Measurements from ENCODE around the gene AHCYL2. TPM values are rescaled to one million over a fixed set of nuclear protein-coding genes. Genes with fewer than 3 reads are reported as not detected.

The AHCYL2 gene
- total and polyA plus RNA-seq, 2 of the 8 experiments (the other 6 are each of a cell fraction or from before 2014, with no cell fraction given): 20.7 to 25.4 TPM

DNA sequence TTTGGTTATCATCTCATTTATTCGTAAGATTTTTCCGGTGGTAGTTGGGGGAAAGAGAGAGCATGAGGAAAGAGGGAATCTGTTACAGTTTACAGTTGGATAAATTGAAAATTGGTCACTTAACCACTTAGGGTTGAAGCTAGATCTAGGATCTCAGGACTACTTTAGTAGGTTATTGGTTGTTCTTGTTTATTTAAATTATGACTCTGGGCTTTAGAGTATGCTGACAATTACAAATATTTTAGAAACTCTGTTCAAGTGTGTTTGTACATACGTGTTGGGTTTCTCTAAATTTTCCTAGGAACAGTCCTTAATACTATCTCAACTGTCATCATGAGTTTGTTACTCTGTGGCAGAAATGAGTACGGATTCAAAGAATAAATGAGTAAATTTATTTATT, 160.8 kb downstream of the AHCYL2 start:
- peak overlapping the region in 1 of 2 experiments; percentile 2; a peak in 1 of 4 replicates for H3K4me2 ChIP-seq (ENCODE audit: insufficient read depth in 1 of 2, low read depth in 2 of 2, low read length in 2 of 2)
- no peaks in the 10 kb centered on the region for H3K23me2 ChIP-seq (ENCODE audit: low read depth, low read length)
- H4K91ac ChIP-seq (replicated peaks; ENCODE audit: insufficient read length, low read length): no peak overlapping the region
- H3K36me3 ChIP-seq (ENCODE audit: control insufficient read depth in 2 of 4, insufficient read depth in 4 of 4, low read length in 3 of 4): peaks cover 0 to 7% (median 3%) of the 10 kb centered on the region in 4 experiments; a peak in 5 of 8 replicates
- H3K27me3 ChIP-seq (replicated peaks in 1 of 4; ENCODE audit: control insufficient read depth in 3 of 4, extremely low read depth in 1 of 4, insufficient read depth in 3 of 4, low read length in 3 of 4): no peaks in the 10 kb centered on the region
- H2BK15ac ChIP-seq (ENCODE audit: low read length): no peak overlapping the region
- H3K14ac ChIP-seq (ENCODE audit: insufficient read length): no peak overlapping the region
- CTCF ChIA-PET (ENCODE audit: partially characterized antibody): interaction anchor here (1.7 to 2.3 kb wide), 2 partner anchors 9 to 18 kb away, joined by 10 to 18 read pairs; no protein-coding TSS in a partner anchor
- no peaks in the 10 kb centered on the region for H3K79me1 ChIP-seq (ENCODE audit: low read depth, low read length)
- TF ChIP-seq CBX8 (IDR thresholded peaks at IDR 0.05; ENCODE audit: borderline replicate concordance, low read depth, low read length) (no peak), TCF12 (IDR thresholded peaks at IDR 0.05; ENCODE audit: low read depth, low read length) (no peak), FOSL1 (IDR thresholded peaks at IDR 0.05; ENCODE audit: insufficient read depth, low read depth, low read length) (no peak), MAFK (IDR thresholded peaks at IDR 0.05; ENCODE audit: low read depth, low read length) (no peak), POLR2AphosphoS5 (IDR thresholded peaks at IDR 0.05; ENCODE audit: low read depth, low read length) (no peak), SRF (IDR thresholded peaks at IDR 0.05; ENCODE audit: low read depth, low read length) (no peak), SP1 (IDR thresholded peaks at IDR 0.05; ENCODE audit: low read depth, low read length) (no peak), CHD1 (IDR thresholded peaks at IDR 0.05; ENCODE audit: low read depth, low read length) (no peak), YY1 (IDR thresholded peaks at IDR 0.05; ENCODE audit: low read depth, low read length) (no peak), SIN3A (conservative IDR thresholded peaks at IDR 0.05 in 1 of 2, IDR thresholded peaks at IDR 0.05 in 1 of 2; ENCODE audit: low read depth in 1 of 2, low read length in 2 of 2) (no peak), CBX5 (IDR thresholded peaks at IDR 0.05; ENCODE audit: low read depth, low read length) (no peak), E2F6 (IDR thresholded peaks at IDR 0.05) (no peak)
- TF ChIP-seq, protein P1, sequence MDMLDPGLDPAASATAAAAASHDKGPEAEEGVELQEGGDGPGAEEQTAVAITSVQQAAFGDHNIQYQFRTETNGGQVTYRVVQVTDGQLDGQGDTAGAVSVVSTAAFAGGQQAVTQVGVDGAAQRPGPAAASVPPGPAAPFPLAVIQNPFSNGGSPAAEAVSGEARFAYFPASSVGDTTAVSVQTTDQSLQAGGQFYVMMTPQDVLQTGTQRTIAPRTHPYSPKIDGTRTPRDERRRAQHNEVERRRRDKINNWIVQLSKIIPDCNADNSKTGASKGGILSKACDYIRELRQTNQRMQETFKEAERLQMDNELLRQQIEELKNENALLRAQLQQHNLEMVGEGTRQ (IDR thresholded peaks at IDR 0.05; ENCODE audit: low read length): no peak
- H3K4me3 ChIP-seq (ENCODE audit: extremely low read depth in 1 of 4, insufficient read depth in 2 of 4, low read depth in 3 of 4, low read length in 4 of 4): no peak overlapping the region
- no peak overlapping the region for H2AK5ac ChIP-seq (ENCODE audit: low read depth, low read length)
- no peak overlapping the region for H2BK20ac ChIP-seq (ENCODE audit: low read length)
- FAIRE-seq: no peak
- H3K9ac ChIP-seq (replicated peaks in 1 of 4; ENCODE audit: extremely low read depth in 1 of 4, low read depth in 3 of 4, low read length in 3 of 4): no peak overlapping the region
- H3K27ac ChIP-seq (ENCODE audit: low read depth, low read length): no peak overlapping the region
- H3K9me3 ChIP-seq (ENCODE audit: insufficient read depth in 2 of 2, low read depth in 1 of 2, low read length in 1 of 2): no peaks in the 10 kb centered on the region
- no peak overlapping the region for H2BK120ac ChIP-seq (replicated peaks; ENCODE audit: low read depth, low read length)
- DNase-seq (ENCODE audit: low read depth in 1 of 2, low spot score in 2 of 2): no peak
- H4K20me1 ChIP-seq (replicated peaks in 1 of 2; ENCODE audit: control insufficient read depth in 1 of 2, insufficient read depth in 2 of 2, low read length in 2 of 2): no peaks in the 10 kb centered on the region
- H2BK12ac ChIP-seq (ENCODE audit: low read depth, low read length): no peak overlapping the region
- H3K18ac ChIP-seq (ENCODE audit: extremely low read depth, low read length): no peak overlapping the region
- 86% methylated on average over 4 of the region's 4 CpGs; no CpG with 5 or more reads in 1 of the 2 experiments for WGBS, 2 experiments (ENCODE audit: extremely low coverage in 1 of 2, insufficient coverage in 1 of 2, insufficient read length in 1 of 2, insufficient replicate concordance in 2 of 2, low coverage in 1 of 2, low lambda C conversion rate in 2 of 2, missing lambda C conversion rate in 1 of 2)
- POLR2A ChIA-PET (ENCODE audit: partially characterized antibody): no interaction called here
- no peak overlapping the region for H4K5ac ChIP-seq (ENCODE audit: insufficient read length, low read depth, low read length)
- no peak overlapping the region for H4K8ac ChIP-seq (ENCODE audit: extremely low read depth, insufficient read depth, low read length)
- peaks cover 0 to 5% (median 1%) of the 10 kb centered on the region in 4 experiments; a peak in 2 of 7 replicates for H3K4me1 ChIP-seq (replicated peaks in 1 of 4; ENCODE audit: control insufficient read depth in 3 of 4, insufficient read depth in 4 of 4, low read length in 3 of 4)
- H3K4ac ChIP-seq (replicated peaks; ENCODE audit: insufficient read length, low read depth, low read length): no peak overlapping the region
- no peaks in the 10 kb centered on the region for H3K79me2 ChIP-seq (ENCODE audit: control insufficient read depth in 1 of 2, insufficient read depth in 2 of 2, low read length in 2 of 2)
- H3K23ac ChIP-seq (ENCODE audit: insufficient read length): no peak overlapping the region
- no peak overlapping the region for H2AFZ ChIP-seq (ENCODE audit: low read length)
- H3K56ac ChIP-seq (replicated peaks; ENCODE audit: insufficient read length, low read depth, low read length): no peak overlapping the region
- H2BK5ac ChIP-seq (ENCODE audit: low read depth, low read length): no peak overlapping the region
